ENCODE measurements around the gene RAPGEF4. TPM values are rescaled to one million over a fixed set of nuclear protein-coding genes. Genes with fewer than 3 reads are reported as not detected.

RAPGEF4 gene
- total RNA-seq, 1 donor from 2014 or later = 8.7 TPM

DNA sequence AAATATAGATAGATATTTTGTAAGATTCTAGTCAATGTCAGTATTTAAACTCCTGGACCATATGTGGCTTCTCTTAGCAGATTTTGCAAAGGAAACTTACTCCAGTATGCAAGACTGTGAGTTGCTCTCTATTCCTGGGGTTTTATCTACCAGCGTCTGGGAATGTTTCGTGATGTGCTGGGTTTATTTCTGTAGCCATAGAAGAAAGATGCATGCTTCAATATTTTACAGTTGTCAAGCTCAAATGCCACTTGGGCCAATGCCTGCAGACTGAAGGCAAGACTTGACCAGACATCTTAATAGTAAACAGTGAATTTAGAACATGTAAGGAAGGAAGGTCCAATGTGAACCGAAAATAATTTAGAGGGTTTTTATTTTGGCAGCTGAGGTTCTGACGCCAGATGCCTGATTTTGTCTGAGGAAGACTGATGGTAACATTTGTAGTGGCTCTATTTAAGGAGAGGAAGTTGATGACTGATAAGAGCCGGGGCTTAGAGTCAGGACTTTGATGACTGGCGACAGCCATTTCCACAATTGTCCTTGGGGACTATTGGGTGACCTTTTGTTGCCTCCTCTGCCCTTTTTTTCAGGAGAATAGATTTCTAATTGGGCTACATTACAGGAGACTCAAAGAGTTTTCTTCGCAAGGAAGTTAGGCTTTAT lies 154.3 kb downstream of the RAPGEF4 start:
- H3K27me3 Mint-ChIP-seq (ENCODE audit: unreplicated experiment) = peaks cover 2% of the 10 kb centered on the region
- no peak for DNase-seq
- TF ChIP-seq, protein P1, sequence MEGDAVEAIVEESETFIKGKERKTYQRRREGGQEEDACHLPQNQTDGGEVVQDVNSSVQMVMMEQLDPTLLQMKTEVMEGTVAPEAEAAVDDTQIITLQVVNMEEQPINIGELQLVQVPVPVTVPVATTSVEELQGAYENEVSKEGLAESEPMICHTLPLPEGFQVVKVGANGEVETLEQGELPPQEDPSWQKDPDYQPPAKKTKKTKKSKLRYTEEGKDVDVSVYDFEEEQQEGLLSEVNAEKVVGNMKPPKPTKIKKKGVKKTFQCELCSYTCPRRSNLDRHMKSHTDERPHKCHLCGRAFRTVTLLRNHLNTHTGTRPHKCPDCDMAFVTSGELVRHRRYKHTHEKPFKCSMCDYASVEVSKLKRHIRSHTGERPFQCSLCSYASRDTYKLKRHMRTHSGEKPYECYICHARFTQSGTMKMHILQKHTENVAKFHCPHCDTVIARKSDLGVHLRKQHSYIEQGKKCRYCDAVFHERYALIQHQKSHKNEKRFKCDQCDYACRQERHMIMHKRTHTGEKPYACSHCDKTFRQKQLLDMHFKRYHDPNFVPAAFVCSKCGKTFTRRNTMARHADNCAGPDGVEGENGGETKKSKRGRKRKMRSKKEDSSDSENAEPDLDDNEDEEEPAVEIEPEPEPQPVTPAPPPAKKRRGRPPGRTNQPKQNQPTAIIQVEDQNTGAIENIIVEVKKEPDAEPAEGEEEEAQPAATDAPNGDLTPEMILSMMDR (IDR thresholded peaks at IDR 0.05; ENCODE audit: partially characterized antibody, unreplicated experiment) = no peak
- H3K9me3 Mint-ChIP-seq (ENCODE audit: unreplicated experiment) = no peaks in the 10 kb centered on the region
- H3K27ac Mint-ChIP-seq (ENCODE audit: unreplicated experiment) = peak overlapping the region; percentile 35
- H3K4me3 Mint-ChIP-seq (ENCODE audit: unreplicated experiment) = peak overlapping the region; percentile 8
- peaks cover 51% of the 10 kb centered on the region for H3K4me1 Mint-ChIP-seq (ENCODE audit: low read depth, unreplicated experiment)
- H3K36me3 Mint-ChIP-seq (ENCODE audit: unreplicated experiment) = no peaks in the 10 kb centered on the region

GRCh38 chr2:172893111-172893510 lies 157.5 kb downstream of the RAPGEF4 start:
- peak overlapping the region; percentile 49 for H3K27ac Mint-ChIP-seq (ENCODE audit: unreplicated experiment)
- peak overlapping the region; percentile 12 for H3K4me3 Mint-ChIP-seq (ENCODE audit: unreplicated experiment)
- no peaks in the 10 kb centered on the region for H3K36me3 Mint-ChIP-seq (ENCODE audit: unreplicated experiment)
- H3K27me3 Mint-ChIP-seq (ENCODE audit: unreplicated experiment) = peaks cover 5% of the 10 kb centered on the region
- DNase-seq = peak; percentile 27
- TF ChIP-seq, protein P1 (IDR thresholded peaks at IDR 0.05; ENCODE audit: partially characterized antibody, unreplicated experiment) = no peak
- no peaks in the 10 kb centered on the region for H3K9me3 Mint-ChIP-seq (ENCODE audit: unreplicated experiment)
- peaks cover 48% of the 10 kb centered on the region for H3K4me1 Mint-ChIP-seq (ENCODE audit: low read depth, unreplicated experiment)

DNA sequence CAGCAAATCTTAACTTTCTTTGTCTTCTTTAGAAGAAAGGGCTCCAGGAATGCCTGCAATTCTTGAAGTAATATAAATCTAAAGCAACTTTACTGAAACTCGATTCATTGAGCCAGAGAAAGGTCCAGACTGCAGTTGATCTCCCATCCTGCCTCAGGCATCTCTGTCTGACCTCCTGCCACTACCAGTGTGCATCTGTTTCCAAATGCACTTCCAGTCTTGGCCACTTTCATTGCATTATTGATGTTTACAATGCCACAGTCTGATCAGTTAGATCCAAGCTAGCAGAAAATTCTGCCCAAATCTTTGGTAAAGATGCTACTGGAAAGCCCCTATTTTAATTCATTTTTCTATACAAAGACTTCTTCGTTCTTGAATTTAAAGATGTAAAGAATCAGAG lies 158.0 kb downstream of the RAPGEF4 start:
- TF ChIP-seq, protein P1 (IDR thresholded peaks at IDR 0.05; ENCODE audit: partially characterized antibody, unreplicated experiment) = no peak
- H3K4me3 Mint-ChIP-seq (ENCODE audit: unreplicated experiment) = peak overlapping the region; percentile 35
- no peaks in the 10 kb centered on the region for H3K9me3 Mint-ChIP-seq (ENCODE audit: unreplicated experiment)
- H3K27me3 Mint-ChIP-seq (ENCODE audit: unreplicated experiment) = peaks cover 7% of the 10 kb centered on the region
- no peaks in the 10 kb centered on the region for H3K36me3 Mint-ChIP-seq (ENCODE audit: unreplicated experiment)
- peak overlapping the region; percentile 71 for H3K27ac Mint-ChIP-seq (ENCODE audit: unreplicated experiment)
- H3K4me1 Mint-ChIP-seq (ENCODE audit: low read depth, unreplicated experiment) = peaks cover 45% of the 10 kb centered on the region
- DNase-seq = peak; percentile 27

GRCh38 chr2:172894689-172895387 lies 159.2 kb downstream of the RAPGEF4 start:
- TF ChIP-seq, protein P1 (IDR thresholded peaks at IDR 0.05; ENCODE audit: partially characterized antibody, unreplicated experiment) = no peak
- Mint-ChIP-seq H3K27me3 (ENCODE audit: unreplicated experiment) (peaks cover 7% of the 10 kb centered on the region), H3K9me3 (ENCODE audit: unreplicated experiment) (no peaks in the 10 kb centered on the region), H3K27ac (ENCODE audit: unreplicated experiment) (no peak overlapping the region), H3K36me3 (ENCODE audit: unreplicated experiment) (no peaks in the 10 kb centered on the region), H3K4me3 (ENCODE audit: unreplicated experiment) (no peak overlapping the region), H3K4me1 (ENCODE audit: low read depth, unreplicated experiment) (peaks cover 38% of the 10 kb centered on the region)
- DNase-seq = no peak

- Mint-ChIP-seq H3K4me3 (ENCODE audit: unreplicated experiment) (no peak overlapping the region), H3K27me3 (ENCODE audit: unreplicated experiment) (peaks cover 7% of the 10 kb centered on the region), H3K9me3 (ENCODE audit: unreplicated experiment) (no peaks in the 10 kb centered on the region), H3K27ac (ENCODE audit: unreplicated experiment) (no peak overlapping the region), H3K4me1 (ENCODE audit: low read depth, unreplicated experiment) (peaks cover 25% of the 10 kb centered on the region), H3K36me3 (ENCODE audit: unreplicated experiment) (no peaks in the 10 kb centered on the region)
- TF ChIP-seq, protein P1 (IDR thresholded peaks at IDR 0.05; ENCODE audit: partially characterized antibody, unreplicated experiment) = no peak
- DNase-seq = no peak
These were observed 161.0 kb downstream of the RAPGEF4 start for GRCh38 chr2:172896661-172897081.

All from glutamatergic neuron (in vitro differentiated cells).